MM.1S (cell line): Measurements from ENCODE around the gene SDE2.

ENCODE experiments used
- DNase-seq: peaks from one replicate; pipeline ENCODE4 v3.0.0-alpha.2; 2015
- H2AFZ ChIP-seq: fragments of 300-600 bp; sonication (generic); 2 replicates; pipeline ENCODE4 v1.6.0; 2016; ENCODE audit warnings: antibody characterized with exemption, low read length
- H3F3A ChIP-seq: fragments of 300-600 bp; sonication (generic); 2 replicates; pipeline ENCODE4 v1.6.1; 2016; ENCODE audit warnings: mild to moderate bottlenecking, antibody characterized with exemption, low read length, moderate library complexity, mixed read lengths; ENCODE audit not compliant: insufficient read depth
- H3K27ac ChIP-seq: fragments of 300-600 bp; sonication (generic); 2 replicates; pipeline ENCODE4 v1.5.1; 2016; ENCODE audit warnings: mild to moderate bottlenecking, low read length
- H3K27me3 ChIP-seq: fragments of 300-600 bp; sonication (generic); replicated peaks from 2 replicates; pipeline ENCODE4 v1.6.0; 2016; ENCODE audit warnings: low read length; ENCODE audit not compliant: insufficient read depth
- H3K36me3 ChIP-seq: fragments of 300-600 bp; sonication (generic); replicated peaks from 2 replicates; pipeline ENCODE4 v1.6.1; 2016; ENCODE audit warnings: mild to moderate bottlenecking, low read length, mixed read lengths; ENCODE audit not compliant: insufficient read depth
- H3K4me1 ChIP-seq: fragments of 300-600 bp; sonication (generic); 2 replicates; pipeline ENCODE4 v1.6.1; 2016; ENCODE audit warnings: low read length, mixed read lengths
- H3K4me2 ChIP-seq: fragments of 300-600 bp; sonication (generic); 2 replicates; pipeline ENCODE4 v1.6.0; 2016; ENCODE audit warnings: low read depth, low read length
- H3K4me3 ChIP-seq: fragments of 300-600 bp; sonication (generic); 2 replicates; pipeline ENCODE4 v1.5.1; 2016; ENCODE audit warnings: low read length, mixed read lengths
- H3K79me2 ChIP-seq: fragments of 300-600 bp; sonication (generic); 2 replicates; pipeline ENCODE4 v1.6.1; 2016; ENCODE audit warnings: mixed run types, low read length, mixed read lengths
- H3K9ac ChIP-seq: fragments of 300-600 bp; sonication (generic); 2 replicates; pipeline ENCODE4 v1.6.1; 2016; ENCODE audit warnings: low read length, mixed read lengths
- H3K9me2 ChIP-seq: fragments of 300-600 bp; sonication (generic); replicated peaks from 2 replicates; pipeline ENCODE4 v1.6.1; 2016; ENCODE audit warnings: mild to moderate bottlenecking, low read length, mixed read lengths; ENCODE audit not compliant: insufficient read depth
- H3K9me3 ChIP-seq: fragments of 300-600 bp; sonication (generic); replicated peaks from 2 replicates; pipeline ENCODE4 v1.6.1; 2016; ENCODE audit warnings: mild to moderate bottlenecking, low read length, mixed read lengths; ENCODE audit not compliant: insufficient read depth
- H4K20me1 ChIP-seq: fragments of 300-600 bp; sonication (generic); 2 replicates; pipeline ENCODE4 v1.6.1; 2016; ENCODE audit warnings: mild to moderate bottlenecking, low read length, moderate library complexity, mixed read lengths; ENCODE audit not compliant: insufficient read depth
- CTCF ChIP-seq: fragments of 300-600 bp; sonication (generic); IDR thresholded peaks from 2 replicates; pipeline ENCODE4 v1.5.1; 2016; ENCODE audit warnings: antibody characterized with exemption, low read length, mixed read lengths
- EZH2 ChIP-seq: fragments of 300-600 bp; sonication (generic); optimal IDR thresholded peaks from 2 replicates; pipeline ENCODE3; 2017; ENCODE audit warnings: low read depth, mild to moderate bottlenecking, antibody characterized with exemption, low read length, mixed read lengths
- EZH2phosphoT487 ChIP-seq: fragments of 300-600 bp; sonication (generic); IDR thresholded peaks from 2 replicates; pipeline ENCODE4 v1.6.1; 2018; ENCODE audit warnings: antibody characterized with exemption, low read length

Gene SDE2

GRCh38 chr1:226029093-226029496, 30.0 kb upstream of the SDE2 start:
- no peak overlapping the region for H3K9ac ChIP-seq
- no peaks in the 10 kb centered on the region for H3K9me3 ChIP-seq
- peaks cover 18% of the 10 kb centered on the region for H3K4me1 ChIP-seq
- H3K4me2 ChIP-seq, result peak overlapping the region; percentile 5; the same call in 1 of the 2 replicates
- no peaks in the 10 kb centered on the region for H4K20me1 ChIP-seq
- H2AFZ ChIP-seq, result 0 out of 2 replicates have a peak overlapping the region, but pooled peaks have one; percentile 3
- H3K9me2 ChIP-seq, result no peaks in the 10 kb centered on the region
- no peak overlapping the region; the same call in 1 of the 2 replicates for H3K27ac ChIP-seq
- no peak overlapping the region for H3K4me3 ChIP-seq
- H3K36me3 ChIP-seq, result no peaks in the 10 kb centered on the region
- H3F3A ChIP-seq, result no peaks in the 10 kb centered on the region
- H3K79me2 ChIP-seq, result no peaks in the 10 kb centered on the region
- H3K27me3 ChIP-seq, result no peaks in the 10 kb centered on the region
- TF ChIP-seq EZH2phosphoT487 (no peak), EZH2 (no peak), CTCF (no peak)
- peak; percentile 51 for DNase-seq

GRCh38 chr1:226027538-226028217, 28.5 kb upstream of the SDE2 start:
- no peak overlapping the region for H3K27ac ChIP-seq
- no peak overlapping the region for H3K4me3 ChIP-seq
- no peak overlapping the region for H3K4me2 ChIP-seq
- no peak for DNase-seq
- H4K20me1 ChIP-seq, result no peaks in the 10 kb centered on the region
- no peaks in the 10 kb centered on the region for H3K9me2 ChIP-seq
- H3K27me3 ChIP-seq, result no peaks in the 10 kb centered on the region
- no peak overlapping the region for H2AFZ ChIP-seq
- peaks cover 18% of the 10 kb centered on the region for H3K4me1 ChIP-seq
- H3F3A ChIP-seq, result no peaks in the 10 kb centered on the region
- H3K79me2 ChIP-seq, result no peaks in the 10 kb centered on the region
- H3K36me3 ChIP-seq, result no peaks in the 10 kb centered on the region
- TF ChIP-seq EZH2 (no peak), EZH2phosphoT487 (no peak), CTCF (no peak)
- no peaks in the 10 kb centered on the region for H3K9me3 ChIP-seq
- no peak overlapping the region for H3K9ac ChIP-seq

- Histone ChIP-seq H3K9me2 (no peaks in the 10 kb centered on the region), H4K20me1 (no peaks in the 10 kb centered on the region), H3K27me3 (no peaks in the 10 kb centered on the region), H3K27ac (no peak overlapping the region), H3K79me2 (no peaks in the 10 kb centered on the region), H3K4me2 (no peak overlapping the region), H3K4me1 (peaks cover 18% of the 10 kb centered on the region), H3K9me3 (no peaks in the 10 kb centered on the region), H3K36me3 (no peaks in the 10 kb centered on the region), H2AFZ (no peak overlapping the region), H3F3A (no peaks in the 10 kb centered on the region), H3K9ac (no peak overlapping the region), H3K4me3 (no peak overlapping the region)
- no peak for DNase-seq
- TF ChIP-seq EZH2phosphoT487 (no peak), EZH2 (no peak), CTCF (no peak)
Observed at GRCh38 chr1:226026833-226027232, 27.7 kb upstream of the SDE2 start.
